Endothelial cell of umbilical vein (primary cell): Measurements from ENCODE around the gene SMC5.

Experiments
- CTCF ChIP-seq, 2 donors: IDR thresholded peaks; 1 replicate in 1 of 2; 2 replicates in 1 of 2; pipeline ENCODE4 v1.5.1; 2011; ENCODE audit warnings: low read length in 2 of 2, mild to moderate bottlenecking in 2 of 2, moderate library complexity in 2 of 2, control low read depth in 1 of 2, inconsistent platforms in 1 of 2, low read depth in 1 of 2; ENCODE audit not compliant: insufficient read depth in 1 of 2; ENCODE audit errors: extremely low read depth in 1 of 2
- EZH2 ChIP-seq: IDR thresholded peaks from 2 replicates; pipeline ENCODE4 v1.6.1; 2012; ENCODE audit warnings: borderline replicate concordance, low read depth, mild to moderate bottlenecking, moderate library complexity, low read length, inconsistent platforms; ENCODE audit not compliant: severe bottlenecking
- FOS ChIP-seq: IDR thresholded peaks from 2 replicates; pipeline ENCODE4 v1.6.1; 2011; ENCODE audit warnings: mild to moderate bottlenecking, low read length, moderate library complexity, borderline replicate concordance; ENCODE audit not compliant: insufficient read depth
- GATA2 ChIP-seq: IDR thresholded peaks from 2 replicates; pipeline ENCODE4 v1.7.0; 2011; ENCODE audit warnings: low read depth, mild to moderate bottlenecking, moderate library complexity, mixed read lengths, low read length; ENCODE audit not compliant: insufficient read length, insufficient read depth
- JUN ChIP-seq: IDR thresholded peaks from 2 replicates; pipeline ENCODE4 v1.6.1; 2011; ENCODE audit warnings: borderline replicate concordance, low read depth; ENCODE audit not compliant: insufficient read length, insufficient read depth
- MYC ChIP-seq: IDR thresholded peaks from one replicate; pipeline ENCODE4 v1.6.1; 2011; ENCODE audit warnings: mild to moderate bottlenecking, low read depth, low read length
- POLR2A ChIP-seq: IDR thresholded peaks from 2 replicates; pipeline ENCODE4 v1.6.1; 2012; ENCODE audit warnings: low read depth, mild to moderate bottlenecking, control low read depth, low read length
- POLR2AphosphoS5 ChIP-seq: IDR thresholded peaks from 2 replicates; pipeline ENCODE4 v1.6.1; 2012; ENCODE audit warnings: low read depth, mild to moderate bottlenecking, control low read depth, low read length, moderate library complexity; ENCODE audit not compliant: insufficient read depth
- TF ChIP-seq, protein P1 (sequence below): IDR thresholded peaks from 2 replicates; pipeline ENCODE4 v1.6.1; 2011; ENCODE audit not compliant: insufficient read depth, insufficient read length

- TF ChIP-seq CTCF (IDR thresholded peaks at IDR 0.05; ENCODE audit: extremely low read depth in 1 of 2, insufficient read depth in 1 of 2, low read depth in 1 of 2, low read length in 2 of 2): no peak
- TF ChIP-seq POLR2A: no peak
- no peak for TF ChIP-seq EZH2
- TF ChIP-seq, protein P1, sequence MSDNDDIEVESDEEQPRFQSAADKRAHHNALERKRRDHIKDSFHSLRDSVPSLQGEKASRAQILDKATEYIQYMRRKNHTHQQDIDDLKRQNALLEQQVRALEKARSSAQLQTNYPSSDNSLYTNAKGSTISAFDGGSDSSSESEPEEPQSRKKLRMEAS: no peak
- no peak for TF ChIP-seq POLR2AphosphoS5
- no peak for TF ChIP-seq JUN
- TF ChIP-seq FOS: no peak
- TF ChIP-seq MYC: no peak
- TF ChIP-seq GATA2: no peak
Observed at GRCh38 chr9:70362952-70363351, 104.2 kb downstream of the SMC5 start.
